ENCODE data around the gene CFD.

DNA sequence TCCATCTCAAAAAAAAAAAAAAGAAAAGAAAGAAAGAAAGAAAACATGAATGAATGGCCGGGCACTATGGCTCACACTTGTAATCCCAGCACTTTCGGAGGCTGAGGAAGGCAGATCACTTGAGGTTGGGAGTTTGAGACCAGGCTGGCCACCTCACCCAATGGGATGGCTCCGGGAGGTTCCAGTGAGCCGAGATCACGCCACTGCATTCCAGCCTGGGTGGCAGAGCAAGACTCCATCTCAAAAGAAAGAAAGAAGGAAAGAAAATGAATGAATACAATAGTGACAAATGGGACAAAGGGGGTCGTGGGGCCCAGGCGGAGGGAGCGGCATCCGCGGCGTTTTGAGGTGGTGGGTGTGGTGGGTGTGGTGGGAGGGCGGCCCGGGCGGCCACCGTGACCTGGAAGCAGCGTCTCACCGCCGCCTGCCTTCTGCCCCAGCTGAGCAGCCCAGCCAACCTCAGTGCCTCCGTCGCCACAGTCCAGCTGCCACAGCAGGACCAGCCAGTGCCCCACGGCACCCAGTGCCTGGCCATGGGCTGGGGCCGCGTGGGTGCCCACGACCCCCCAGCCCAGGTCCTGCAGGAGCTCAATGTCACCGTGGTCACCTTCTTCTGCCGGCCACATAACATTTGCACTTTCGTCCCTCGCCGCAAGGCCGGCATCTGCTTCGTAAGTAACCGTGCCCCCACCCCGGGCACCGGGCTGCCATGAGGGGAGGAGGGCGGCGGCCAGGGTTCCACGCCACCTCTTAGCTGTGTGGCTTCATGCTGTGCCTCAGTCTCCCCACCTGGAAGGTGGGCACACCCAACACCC is 13.6 kb upstream of the CFD start:
- TF ChIP-seq, protein P1, sequence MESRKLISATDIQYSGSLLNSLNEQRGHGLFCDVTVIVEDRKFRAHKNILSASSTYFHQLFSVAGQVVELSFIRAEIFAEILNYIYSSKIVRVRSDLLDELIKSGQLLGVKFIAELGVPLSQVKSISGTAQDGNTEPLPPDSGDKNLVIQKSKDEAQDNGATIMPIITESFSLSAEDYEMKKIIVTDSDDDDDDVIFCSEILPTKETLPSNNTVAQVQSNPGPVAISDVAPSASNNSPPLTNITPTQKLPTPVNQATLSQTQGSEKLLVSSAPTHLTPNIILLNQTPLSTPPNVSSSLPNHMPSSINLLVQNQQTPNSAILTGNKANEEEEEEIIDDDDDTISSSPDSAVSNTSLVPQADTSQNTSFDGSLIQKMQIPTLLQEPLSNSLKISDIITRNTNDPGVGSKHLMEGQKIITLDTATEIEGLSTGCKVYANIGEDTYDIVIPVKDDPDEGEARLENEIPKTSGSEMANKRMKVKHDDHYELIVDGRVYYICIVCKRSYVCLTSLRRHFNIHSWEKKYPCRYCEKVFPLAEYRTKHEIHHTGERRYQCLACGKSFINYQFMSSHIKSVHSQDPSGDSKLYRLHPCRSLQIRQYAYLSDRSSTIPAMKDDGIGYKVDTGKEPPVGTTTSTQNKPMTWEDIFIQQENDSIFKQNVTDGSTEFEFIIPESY (IDR thresholded peaks at IDR 0.05), result no peak
- TF ChIP-seq, protein P2, sequence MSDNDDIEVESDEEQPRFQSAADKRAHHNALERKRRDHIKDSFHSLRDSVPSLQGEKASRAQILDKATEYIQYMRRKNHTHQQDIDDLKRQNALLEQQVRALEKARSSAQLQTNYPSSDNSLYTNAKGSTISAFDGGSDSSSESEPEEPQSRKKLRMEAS (IDR thresholded peaks at IDR 0.05), result no peak
- TF ChIP-seq, protein P3, sequence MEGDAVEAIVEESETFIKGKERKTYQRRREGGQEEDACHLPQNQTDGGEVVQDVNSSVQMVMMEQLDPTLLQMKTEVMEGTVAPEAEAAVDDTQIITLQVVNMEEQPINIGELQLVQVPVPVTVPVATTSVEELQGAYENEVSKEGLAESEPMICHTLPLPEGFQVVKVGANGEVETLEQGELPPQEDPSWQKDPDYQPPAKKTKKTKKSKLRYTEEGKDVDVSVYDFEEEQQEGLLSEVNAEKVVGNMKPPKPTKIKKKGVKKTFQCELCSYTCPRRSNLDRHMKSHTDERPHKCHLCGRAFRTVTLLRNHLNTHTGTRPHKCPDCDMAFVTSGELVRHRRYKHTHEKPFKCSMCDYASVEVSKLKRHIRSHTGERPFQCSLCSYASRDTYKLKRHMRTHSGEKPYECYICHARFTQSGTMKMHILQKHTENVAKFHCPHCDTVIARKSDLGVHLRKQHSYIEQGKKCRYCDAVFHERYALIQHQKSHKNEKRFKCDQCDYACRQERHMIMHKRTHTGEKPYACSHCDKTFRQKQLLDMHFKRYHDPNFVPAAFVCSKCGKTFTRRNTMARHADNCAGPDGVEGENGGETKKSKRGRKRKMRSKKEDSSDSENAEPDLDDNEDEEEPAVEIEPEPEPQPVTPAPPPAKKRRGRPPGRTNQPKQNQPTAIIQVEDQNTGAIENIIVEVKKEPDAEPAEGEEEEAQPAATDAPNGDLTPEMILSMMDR (IDR thresholded peaks at IDR 0.05; ENCODE audit: low read depth, low read length, missing input control), result no peak
- TF ChIP-seq RAD21 (IDR thresholded peaks at IDR 0.05) (no peak), JUND (IDR thresholded peaks at IDR 0.05) (no peak), SP1 (IDR thresholded peaks at IDR 0.05) (no peak), FOXA1 (IDR thresholded peaks at IDR 0.05) (no peak)
- TF ChIP-seq, protein P4, sequence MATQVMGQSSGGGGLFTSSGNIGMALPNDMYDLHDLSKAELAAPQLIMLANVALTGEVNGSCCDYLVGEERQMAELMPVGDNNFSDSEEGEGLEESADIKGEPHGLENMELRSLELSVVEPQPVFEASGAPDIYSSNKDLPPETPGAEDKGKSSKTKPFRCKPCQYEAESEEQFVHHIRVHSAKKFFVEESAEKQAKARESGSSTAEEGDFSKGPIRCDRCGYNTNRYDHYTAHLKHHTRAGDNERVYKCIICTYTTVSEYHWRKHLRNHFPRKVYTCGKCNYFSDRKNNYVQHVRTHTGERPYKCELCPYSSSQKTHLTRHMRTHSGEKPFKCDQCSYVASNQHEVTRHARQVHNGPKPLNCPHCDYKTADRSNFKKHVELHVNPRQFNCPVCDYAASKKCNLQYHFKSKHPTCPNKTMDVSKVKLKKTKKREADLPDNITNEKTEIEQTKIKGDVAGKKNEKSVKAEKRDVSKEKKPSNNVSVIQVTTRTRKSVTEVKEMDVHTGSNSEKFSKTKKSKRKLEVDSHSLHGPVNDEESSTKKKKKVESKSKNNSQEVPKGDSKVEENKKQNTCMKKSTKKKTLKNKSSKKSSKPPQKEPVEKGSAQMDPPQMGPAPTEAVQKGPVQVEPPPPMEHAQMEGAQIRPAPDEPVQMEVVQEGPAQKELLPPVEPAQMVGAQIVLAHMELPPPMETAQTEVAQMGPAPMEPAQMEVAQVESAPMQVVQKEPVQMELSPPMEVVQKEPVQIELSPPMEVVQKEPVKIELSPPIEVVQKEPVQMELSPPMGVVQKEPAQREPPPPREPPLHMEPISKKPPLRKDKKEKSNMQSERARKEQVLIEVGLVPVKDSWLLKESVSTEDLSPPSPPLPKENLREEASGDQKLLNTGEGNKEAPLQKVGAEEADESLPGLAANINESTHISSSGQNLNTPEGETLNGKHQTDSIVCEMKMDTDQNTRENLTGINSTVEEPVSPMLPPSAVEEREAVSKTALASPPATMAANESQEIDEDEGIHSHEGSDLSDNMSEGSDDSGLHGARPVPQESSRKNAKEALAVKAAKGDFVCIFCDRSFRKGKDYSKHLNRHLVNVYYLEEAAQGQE (IDR thresholded peaks at IDR 0.05), result no peak
- TF ChIP-seq, protein P5, sequence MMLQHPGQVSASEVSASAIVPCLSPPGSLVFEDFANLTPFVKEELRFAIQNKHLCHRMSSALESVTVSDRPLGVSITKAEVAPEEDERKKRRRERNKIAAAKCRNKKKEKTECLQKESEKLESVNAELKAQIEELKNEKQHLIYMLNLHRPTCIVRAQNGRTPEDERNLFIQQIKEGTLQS (IDR thresholded peaks at IDR 0.05), result no peak
